ENCODE measurements around the gene SPAG4. TPM values are rescaled to one million over a fixed set of nuclear protein-coding genes. Genes with fewer than 3 reads are reported as not detected.

The SPAG4 gene
- total and polyA plus RNA-seq, 5 donors: 3.7 to 6.7 (median 4.6) TPM

GRCh38 chr20:35661053-35661452 lies 45.4 kb downstream of the SPAG4 start:
- peaks cover 5% of the 10 kb centered on the region for H3K4me1 ChIP-seq (ENCODE audit: control insufficient read depth, insufficient read depth, low read length)
- ATAC-seq (no peak), DNase-seq (no peak)
- no peak overlapping the region for H3K27ac ChIP-seq (ENCODE audit: low read length)
- intact Hi-C loops (cut with DNase I): no loop called here
- H3K4me3 ChIP-seq (ENCODE audit: low read length): peak overlapping the region; percentile 23
- H3K9me3 ChIP-seq (ENCODE audit: control insufficient read depth, low read length): no peaks in the 10 kb centered on the region
- H3K27me3 ChIP-seq (ENCODE audit: control insufficient read depth, insufficient read depth): no peaks in the 10 kb centered on the region
- 88% methylated on average over 2 of the region's 2 CpGs for WGBS

GRCh38 chr20:35661908-35662307 lies 46.3 kb downstream of the SPAG4 start:
- Histone ChIP-seq H3K27me3 (ENCODE audit: control insufficient read depth, insufficient read depth) (no peaks in the 10 kb centered on the region), H3K4me3 (ENCODE audit: low read length) (peak overlapping the region; percentile 23), H3K4me1 (ENCODE audit: control insufficient read depth, insufficient read depth, low read length) (peaks cover 5% of the 10 kb centered on the region), H3K9me3 (ENCODE audit: control insufficient read depth, low read length) (no peaks in the 10 kb centered on the region), H3K27ac (ENCODE audit: low read length) (no peak overlapping the region)
- intact Hi-C loops (cut with DNase I): no loop called here
- ATAC-seq: no peak
- WGBS: 35% methylated on average over 3 of the region's 3 CpGs
- no peak for DNase-seq

- H3K27ac ChIP-seq (ENCODE audit: low read length): no peak overlapping the region
- WGBS: 26% methylated on average over 2 of the region's 2 CpGs
- no peaks in the 10 kb centered on the region for H3K27me3 ChIP-seq (ENCODE audit: control insufficient read depth, insufficient read depth)
- peak overlapping the region; percentile 41 for H3K4me3 ChIP-seq (ENCODE audit: low read length)
- ATAC-seq: no peak
- peaks cover 5% of the 10 kb centered on the region for H3K4me1 ChIP-seq (ENCODE audit: control insufficient read depth, insufficient read depth, low read length)
- no peaks in the 10 kb centered on the region for H3K9me3 ChIP-seq (ENCODE audit: control insufficient read depth, low read length)
- DNase-seq: no peak
- intact Hi-C loops (cut with DNase I): no loop called here
These were observed 46.9 kb downstream of the SPAG4 start for GRCh38 chr20:35662551-35662950.

GRCh38 chr20:35663516-35664465 lies 48.2 kb downstream of the SPAG4 start:
- H3K27me3 ChIP-seq (ENCODE audit: control insufficient read depth, insufficient read depth): no peaks in the 10 kb centered on the region
- H3K9me3 ChIP-seq (ENCODE audit: control insufficient read depth, low read length): no peaks in the 10 kb centered on the region
- peak; percentile 22 to 33 for ATAC-seq
- H3K4me3 ChIP-seq (ENCODE audit: low read length): peak overlapping the region; percentile 72
- H3K4me1 ChIP-seq (ENCODE audit: control insufficient read depth, insufficient read depth, low read length): peaks cover 5% of the 10 kb centered on the region
- H3K27ac ChIP-seq (ENCODE audit: low read length): peak overlapping the region; percentile 92
- DNase-seq: peak in 1 of 3 donors; percentile 27
- intact Hi-C loops (cut with DNase I): no loop called here
- WGBS: under 1% methylated on average over 28 of the region's 28 CpGs

GRCh38 chr20:35664466-35665206 lies 49.0 kb downstream of the SPAG4 start, which contains the start of the genes CPNE1 and RBM12:
Gene CPNE1 (minus strand): TSS chr20:35664900. CDS start chr20:35632923, 31,977 bp downstream.
Gene RBM12 (minus strand): TSS chr20:35664900. CDS start chr20:35655322, 9,578 bp downstream.
- Histone ChIP-seq H3K9me3 (ENCODE audit: control insufficient read depth, low read length) (no peaks in the 10 kb centered on the region), H3K4me3 (ENCODE audit: low read length) (peak within 1 kb of the TSS; percentile 72), H3K4me1 (ENCODE audit: control insufficient read depth, insufficient read depth, low read length) (peaks cover 5% of the 10 kb centered on the region), H3K27ac (ENCODE audit: low read length) (peak within 1 kb of the TSS; percentile 93), H3K27me3 (ENCODE audit: control insufficient read depth, insufficient read depth) (no peaks in the 10 kb centered on the region)
- intact Hi-C loops (cut with DNase I): no loop called here
- WGBS: under 1% methylated on average over 61 of the region's 61 CpGs
- ATAC-seq (peak; percentile 97 to 98), DNase-seq (peak; percentile 93 to 97 (median 96))

GRCh38 chr20:35665949-35666288 lies 50.3 kb downstream of the SPAG4 start:
- Histone ChIP-seq H3K27ac (ENCODE audit: low read length) (no peak overlapping the region), H3K27me3 (ENCODE audit: control insufficient read depth, insufficient read depth) (no peaks in the 10 kb centered on the region), H3K4me1 (ENCODE audit: control insufficient read depth, insufficient read depth, low read length) (peaks cover 5% of the 10 kb centered on the region), H3K9me3 (ENCODE audit: control insufficient read depth, low read length) (no peaks in the 10 kb centered on the region), H3K4me3 (ENCODE audit: low read length) (no peak overlapping the region)
- 98% methylated on average over 17 of the region's 17 CpGs for WGBS
- ATAC-seq (no peak), DNase-seq (no peak)
- intact Hi-C loops (cut with DNase I): no loop called here

GRCh38 chr20:35669221-35669620 lies 53.6 kb downstream of the SPAG4 start:
- Histone ChIP-seq H3K4me3 (ENCODE audit: low read length) (no peak overlapping the region), H3K27me3 (ENCODE audit: control insufficient read depth, insufficient read depth) (no peaks in the 10 kb centered on the region), H3K4me1 (ENCODE audit: control insufficient read depth, insufficient read depth, low read length) (no peaks in the 10 kb centered on the region), H3K9me3 (ENCODE audit: control insufficient read depth, low read length) (no peaks in the 10 kb centered on the region), H3K27ac (ENCODE audit: low read length) (no peak overlapping the region)
- intact Hi-C loops (cut with DNase I): no loop called here
- DNase-seq (no peak), ATAC-seq (no peak)
- WGBS: 95% methylated on average over 5 of the region's 5 CpGs

GRCh38 chr20:35669681-35670080 lies 54.1 kb downstream of the SPAG4 start:
- Histone ChIP-seq H3K27me3 (ENCODE audit: control insufficient read depth, insufficient read depth) (no peaks in the 10 kb centered on the region), H3K9me3 (ENCODE audit: control insufficient read depth, low read length) (no peaks in the 10 kb centered on the region), H3K27ac (ENCODE audit: low read length) (no peak overlapping the region), H3K4me1 (ENCODE audit: control insufficient read depth, insufficient read depth, low read length) (no peaks in the 10 kb centered on the region), H3K4me3 (ENCODE audit: low read length) (no peak overlapping the region)
- intact Hi-C loops (cut with DNase I): no loop called here
- WGBS: 97% methylated on average over 1 of the region's 1 CpG
- no peak for DNase-seq
- ATAC-seq: no peak

Other genes with a start within 250 kb of the SPAG4 start
- gene UQCC1, start 203.9 kb upstream of the SPAG4 start, total RNA-seq: 100 to 1,000 TPM in 1 of 4 donors, 10 to 100 TPM in 3; 79.0 to 127 (median 84.3) TPM
- 67.2 TPM for gene UQCC1, start 203.9 kb upstream of the SPAG4 start, polyA plus RNA-seq
- under 1 TPM in 3 of 4 donors, not detected in 1; 0.09 to 0.17 (median 0.11) TPM for gene GDF5, start 177.6 kb upstream of the SPAG4 start, total RNA-seq
- gene GDF5, start 177.6 kb upstream of the SPAG4 start, polyA plus RNA-seq: 0.05 TPM
- 10 to 100 TPM; 12.2 to 22.0 (median 18.5) TPM for gene CEP250, start 160.2 kb upstream of the SPAG4 start, total RNA-seq
- gene CEP250, start 160.2 kb upstream of the SPAG4 start, polyA plus RNA-seq: 11.0 TPM
- gene C20orf173, start 86.2 kb upstream of the SPAG4 start, total RNA-seq: not detected
- gene C20orf173, start 86.2 kb upstream of the SPAG4 start, polyA plus RNA-seq: not detected
- 100 to 1,000 TPM; 129 to 138 (median 133) TPM for gene ERGIC3, start 73.8 kb upstream of the SPAG4 start, total RNA-seq
- gene ERGIC3, start 73.8 kb upstream of the SPAG4 start, polyA plus RNA-seq: 83.7 TPM
- 10 to 100 TPM; 67.5 to 82.7 (median 77.9) TPM for gene CPNE1, start 49.1 kb downstream of the SPAG4 start, total RNA-seq
- 63.2 TPM for gene CPNE1, start 49.1 kb downstream of the SPAG4 start, polyA plus RNA-seq
- gene RBM12, start 49.1 kb downstream of the SPAG4 start, total RNA-seq: 10 to 100 TPM; 46.1 to 59.1 (median 53.6) TPM
- gene RBM12, start 49.1 kb downstream of the SPAG4 start, polyA plus RNA-seq: 8.7 TPM
- 10 to 100 TPM; 29.2 to 41.7 (median 35.2) TPM for gene NFS1, start 83.5 kb downstream of the SPAG4 start, total RNA-seq
- 36.5 TPM for gene NFS1, start 83.5 kb downstream of the SPAG4 start, polyA plus RNA-seq
- 100 to 1,000 TPM; 156 to 187 (median 168) TPM for gene ROMO1, start 83.6 kb downstream of the SPAG4 start, total RNA-seq
- gene ROMO1, start 83.6 kb downstream of the SPAG4 start, polyA plus RNA-seq: 379 TPM
- gene RBM39, start 126.4 kb downstream of the SPAG4 start, total RNA-seq: 100 to 1,000 TPM; 163 to 173 (median 167) TPM
- 143 TPM for gene RBM39, start 126.4 kb downstream of the SPAG4 start, polyA plus RNA-seq
- gene PHF20, start 156.2 kb downstream of the SPAG4 start, total RNA-seq: 10 to 100 TPM; 44.6 to 56.8 (median 55.6) TPM
- gene PHF20, start 156.2 kb downstream of the SPAG4 start, polyA plus RNA-seq: 38.5 TPM

All from right cardiac atrium (tissue), 5 donors.